RCC 7860 (cell line): ENCODE results near the gene UBE2E2.

Experiments used
- DNase-seq: peaks from one replicate; pipeline ENCODE4 v3.0.0-alpha.2; 2015; ENCODE audit warnings: low spot score
- FAIRE-seq: peaks from 2 replicates; lab custom pipeline; 2012; peaks lifted over from hg19 to GRCh38; lab: Jason Lieb, UNC

Gene UBE2E2

DNA sequence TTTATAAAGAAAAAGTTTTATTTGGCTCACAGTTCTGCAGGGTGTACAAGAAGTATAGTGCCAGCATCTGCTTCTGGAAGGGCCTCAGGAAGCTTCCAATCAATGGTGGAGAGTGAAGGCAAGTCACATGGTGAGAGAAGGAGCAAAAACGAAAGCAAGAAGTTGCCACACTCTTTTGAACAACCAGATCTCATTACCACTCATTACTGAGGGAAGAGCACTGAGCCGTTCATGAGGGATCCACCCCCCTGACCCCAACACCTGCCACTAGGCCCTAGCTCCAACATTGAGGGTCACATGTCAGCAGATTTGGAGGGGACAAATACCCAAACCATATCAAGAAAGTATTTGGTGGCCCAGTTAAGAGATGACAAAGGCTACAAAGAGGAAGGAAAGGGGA lies 363.4 kb downstream of the UBE2E2 start:
- FAIRE-seq (no peak), DNase-seq (no peak)

DNA sequence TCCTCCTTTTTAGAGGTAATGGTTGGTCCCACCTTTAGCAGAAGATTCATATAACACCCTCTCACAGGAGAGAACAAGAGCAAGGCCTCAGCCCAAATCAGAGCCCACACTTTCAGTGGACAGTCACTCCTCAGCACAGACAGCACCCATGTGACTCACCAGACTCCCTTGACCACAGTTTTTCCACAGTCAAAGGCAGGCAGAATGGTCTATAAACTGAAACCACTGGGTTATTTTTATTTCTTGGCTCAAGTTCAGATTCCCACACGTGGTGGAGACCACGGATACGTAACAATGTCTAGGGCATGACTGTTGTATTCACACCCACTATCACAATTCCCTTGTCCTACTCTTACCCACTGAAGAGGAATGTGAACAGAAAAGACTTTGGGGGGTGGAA lies 364.8 kb downstream of the UBE2E2 start:
- FAIRE-seq = peak; percentile 95
- peak; percentile 91 for DNase-seq

DNA sequence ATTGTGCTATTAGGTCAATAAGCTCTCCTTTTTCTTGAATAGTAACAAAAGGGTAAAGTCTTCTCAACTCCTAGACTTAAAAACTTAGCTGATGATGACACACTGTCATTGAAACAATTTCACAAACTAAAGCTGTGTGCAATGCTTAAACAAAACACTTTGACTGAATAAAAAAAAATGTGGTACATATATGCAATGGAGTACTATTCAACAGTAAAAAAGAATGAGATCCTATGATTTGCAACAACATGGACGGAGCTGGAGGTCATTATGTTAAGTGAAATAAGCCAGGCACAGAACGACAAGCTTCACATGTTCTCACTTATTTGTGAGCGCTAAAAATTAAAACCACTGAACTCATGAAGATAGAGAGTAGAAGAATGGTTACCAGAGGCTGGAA lies 370.7 kb downstream of the UBE2E2 start:
- FAIRE-seq (no peak), DNase-seq (no peak)

GRCh38 chr3:23574822-23575315 lies 371.7 kb downstream of the UBE2E2 start:
- DNase-seq (no peak), FAIRE-seq (no peak)

DNA sequence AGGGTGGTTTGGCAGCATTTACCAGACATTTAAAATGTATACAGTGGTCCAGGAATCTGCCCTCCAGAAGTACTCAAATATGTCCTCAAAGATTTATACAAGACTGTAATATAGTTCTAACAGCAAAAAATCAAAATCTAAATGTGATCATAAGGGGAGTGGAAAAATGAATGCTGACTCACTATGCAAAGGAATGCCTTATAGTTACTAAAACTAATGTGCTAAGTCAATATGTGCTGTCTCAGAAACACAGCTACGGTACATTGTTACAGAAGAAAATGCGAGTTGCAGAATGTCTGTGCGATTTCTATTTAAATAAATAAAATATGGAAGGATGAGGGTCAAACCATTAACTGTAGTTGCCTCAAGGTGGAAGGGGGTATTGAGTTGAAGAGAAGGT lies 372.6 kb downstream of the UBE2E2 start:
- DNase-seq (no peak), FAIRE-seq (no peak)

DNA sequence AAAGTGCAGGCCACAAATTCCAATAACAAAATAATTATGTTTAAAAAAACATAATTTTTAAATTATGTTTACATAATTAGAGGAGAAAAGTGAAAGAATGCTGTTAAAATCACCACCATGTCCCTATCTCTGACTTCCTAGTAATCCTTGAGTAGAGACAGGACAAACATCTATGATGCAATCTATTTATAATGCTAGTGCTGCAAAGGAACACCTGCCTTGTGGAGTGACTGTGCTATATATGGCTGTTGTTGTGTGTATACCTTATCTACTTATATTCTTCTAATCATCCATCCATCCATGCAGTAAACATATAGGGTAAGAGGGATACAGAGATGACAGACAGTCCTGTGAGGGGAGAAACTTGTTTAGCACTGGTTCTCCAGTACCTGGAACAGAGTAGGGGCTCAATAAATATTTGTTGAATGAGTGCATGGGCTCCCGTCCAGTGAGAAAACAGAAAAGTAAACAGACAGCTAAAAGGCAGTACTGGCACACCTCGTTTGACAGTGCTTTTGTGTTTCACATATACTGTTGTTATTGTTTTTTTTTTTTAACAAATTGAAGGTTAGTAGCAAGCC lies 373.3 kb downstream of the UBE2E2 start:
- DNase-seq (no peak), FAIRE-seq (no peak)

GRCh38 chr3:23580096-23580713 lies 377.1 kb downstream of the UBE2E2 start:
- no peak for DNase-seq
- no peak for FAIRE-seq

- DNase-seq (no peak), FAIRE-seq (no peak)
Measured at GRCh38 chr3:23583980-23584740, 381.0 kb downstream of the UBE2E2 start.

- no peak for DNase-seq
- no peak for FAIRE-seq
Measured at GRCh38 chr3:23587513-23587912, 384.4 kb downstream of the UBE2E2 start.

DNA sequence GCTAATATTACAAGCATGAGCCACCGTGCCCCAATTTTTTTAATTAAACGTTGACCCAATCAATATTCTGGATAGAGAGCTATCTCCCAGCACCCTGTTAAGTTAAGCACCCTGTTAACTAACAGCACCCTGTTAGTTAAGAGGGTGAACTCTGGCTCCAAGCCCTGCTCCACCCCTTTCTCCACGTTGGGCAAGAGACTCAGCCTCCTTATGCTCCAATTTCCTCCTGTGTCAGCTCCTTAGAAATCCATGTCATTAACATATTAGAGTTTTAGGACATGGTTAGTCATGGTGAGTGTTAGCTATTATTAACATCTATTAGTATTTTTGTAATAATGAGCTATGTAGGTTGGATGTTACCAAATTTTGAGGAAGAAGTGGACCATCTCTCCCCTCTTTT lies 385.4 kb downstream of the UBE2E2 start:
- DNase-seq = no peak
- FAIRE-seq = no peak

- no peak for DNase-seq
- FAIRE-seq = no peak
Measured at GRCh38 chr3:23589602-23590001, 386.5 kb downstream of the UBE2E2 start.

GRCh38 chr3:23590424-23591273 lies 387.5 kb downstream of the UBE2E2 start:
- DNase-seq = no peak
- no peak for FAIRE-seq

DNA sequence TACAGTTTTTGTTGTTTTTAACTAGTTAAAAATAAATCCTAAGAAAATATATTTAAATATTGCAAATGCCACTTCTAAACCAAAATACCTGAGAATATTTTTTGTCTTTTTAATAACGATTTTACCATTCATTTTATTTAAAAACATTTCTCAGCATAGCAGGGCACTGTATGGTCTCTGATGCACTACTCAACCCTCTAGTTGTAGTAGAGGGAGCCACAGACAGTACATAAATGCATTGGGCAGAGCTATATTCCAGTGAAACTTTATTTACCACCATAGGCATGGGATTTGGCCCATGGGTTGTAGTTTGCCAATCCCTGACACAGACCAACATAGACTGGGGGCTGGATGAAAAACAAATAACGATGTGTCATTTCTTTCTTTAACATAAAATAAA lies 388.2 kb downstream of the UBE2E2 start:
- no peak for FAIRE-seq
- no peak for DNase-seq

DNA sequence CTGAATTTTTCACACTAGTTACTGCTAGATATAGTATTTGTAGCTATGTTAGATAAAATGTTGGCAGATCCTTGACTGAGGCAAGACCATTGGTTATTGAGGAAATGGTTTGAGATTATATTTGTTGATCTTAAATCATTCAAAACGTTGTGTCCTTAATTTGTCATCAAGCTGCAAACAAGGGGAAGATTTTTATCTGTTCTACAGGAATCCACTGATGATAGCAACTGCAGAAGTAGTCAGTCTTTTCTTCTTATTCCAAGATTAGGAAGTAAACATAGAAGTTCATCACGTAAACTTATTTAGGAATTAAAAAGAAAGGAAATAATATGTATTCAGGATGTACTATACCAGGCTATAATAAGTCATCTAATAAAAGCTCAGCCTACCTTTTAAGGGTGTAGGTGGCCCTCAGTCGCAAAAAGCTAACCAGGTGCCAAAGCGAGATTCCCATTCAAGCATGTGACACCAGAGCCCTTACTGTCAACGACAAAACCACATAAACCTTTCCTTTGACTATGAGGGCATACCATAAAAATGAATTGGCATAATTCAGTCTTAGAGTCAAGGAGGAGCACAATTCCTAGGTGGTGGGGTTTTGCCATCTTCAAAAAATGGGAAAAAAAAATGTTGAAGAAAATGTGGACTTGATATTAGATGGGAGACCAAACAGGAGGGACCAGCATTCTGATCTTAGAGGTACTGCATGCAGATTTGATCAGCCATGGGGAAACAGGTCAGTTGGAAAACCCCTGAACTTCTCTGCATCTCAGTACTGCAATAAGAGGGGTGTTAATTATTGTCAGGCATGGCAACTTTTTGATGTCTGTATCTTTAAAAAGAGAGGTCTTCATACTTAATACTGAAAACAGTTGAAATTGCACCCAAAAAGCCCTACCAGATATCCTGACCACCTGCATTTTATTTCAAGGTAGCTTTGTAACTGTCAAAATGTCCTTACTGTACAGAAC lies 390.1 kb downstream of the UBE2E2 start:
- DNase-seq (no peak), FAIRE-seq (no peak)

DNA sequence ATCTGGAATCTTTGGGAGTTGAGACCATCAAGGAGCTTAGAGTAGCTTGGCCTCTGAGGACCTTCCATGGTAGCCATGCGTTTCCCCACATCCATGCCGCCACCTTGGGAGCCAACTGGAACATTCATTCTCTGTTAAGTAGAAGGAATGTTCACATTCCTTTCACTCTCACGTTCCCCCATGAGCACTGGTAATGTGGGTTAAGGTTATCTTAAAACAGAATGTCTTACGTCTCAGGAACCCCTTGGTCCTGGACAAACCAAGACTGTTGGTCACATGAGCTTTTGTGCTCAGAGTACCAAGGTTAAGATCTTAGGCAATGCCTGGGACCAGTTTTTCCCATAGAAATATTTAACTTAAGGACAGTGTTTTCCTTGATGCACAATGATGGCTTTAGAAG lies 390.9 kb downstream of the UBE2E2 start:
- DNase-seq (no peak), FAIRE-seq (no peak)

DNA sequence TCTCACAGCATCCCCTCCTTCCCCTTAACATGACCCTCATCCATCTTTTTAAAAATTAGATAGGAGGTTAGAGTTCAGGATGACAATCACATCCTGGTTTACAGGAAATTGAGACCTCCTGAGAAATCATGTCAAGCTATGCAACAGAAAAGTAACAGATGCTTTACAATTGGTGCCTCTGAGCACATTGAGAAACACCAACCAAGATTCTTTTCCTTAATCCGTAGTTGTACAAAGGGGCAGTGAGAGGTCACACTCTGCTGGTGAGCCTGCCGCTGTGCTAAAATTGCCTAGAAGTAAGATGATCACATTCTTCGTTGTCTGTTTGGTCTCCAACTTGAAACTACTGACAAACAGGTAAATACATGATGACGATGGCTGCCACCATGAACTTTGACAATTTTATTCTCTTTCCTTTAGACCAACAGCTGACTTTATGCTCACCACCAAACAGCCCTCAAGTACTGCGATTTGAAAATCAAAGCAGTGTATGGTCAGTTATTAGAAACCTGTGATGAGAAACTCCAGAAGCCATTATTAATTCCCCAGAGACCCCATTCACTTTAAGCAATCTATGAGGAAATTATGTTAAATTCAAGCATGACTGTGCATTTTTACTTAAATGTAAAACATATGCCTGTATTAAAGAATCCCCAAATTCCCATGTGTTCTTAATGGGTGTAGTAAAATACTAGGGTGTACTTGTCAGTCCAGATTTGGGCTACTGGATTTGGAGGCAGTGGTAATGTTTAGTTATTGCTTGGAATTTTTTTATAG lies 392.0 kb downstream of the UBE2E2 start:
- DNase-seq (no peak), FAIRE-seq (no peak)

DNA sequence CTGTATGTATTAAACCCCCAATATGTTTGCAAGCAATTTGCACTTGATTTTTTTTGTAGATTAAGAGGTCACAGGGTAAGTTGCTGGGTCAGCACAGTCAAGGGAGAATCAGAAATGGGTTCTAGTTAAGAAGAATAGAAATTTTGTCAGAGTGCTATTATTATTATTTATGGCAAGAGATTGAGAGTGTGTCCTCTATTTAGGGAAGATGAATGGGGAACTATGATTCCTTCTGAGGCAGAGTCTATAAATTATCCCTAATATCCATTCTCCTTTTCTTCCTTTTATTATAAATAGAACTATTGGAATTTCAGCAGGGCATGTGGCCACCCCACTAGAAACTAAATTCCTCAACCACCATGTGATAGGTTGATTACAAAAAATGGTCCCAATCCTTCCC lies 392.7 kb downstream of the UBE2E2 start:
- no peak for FAIRE-seq
- DNase-seq = no peak

DNA sequence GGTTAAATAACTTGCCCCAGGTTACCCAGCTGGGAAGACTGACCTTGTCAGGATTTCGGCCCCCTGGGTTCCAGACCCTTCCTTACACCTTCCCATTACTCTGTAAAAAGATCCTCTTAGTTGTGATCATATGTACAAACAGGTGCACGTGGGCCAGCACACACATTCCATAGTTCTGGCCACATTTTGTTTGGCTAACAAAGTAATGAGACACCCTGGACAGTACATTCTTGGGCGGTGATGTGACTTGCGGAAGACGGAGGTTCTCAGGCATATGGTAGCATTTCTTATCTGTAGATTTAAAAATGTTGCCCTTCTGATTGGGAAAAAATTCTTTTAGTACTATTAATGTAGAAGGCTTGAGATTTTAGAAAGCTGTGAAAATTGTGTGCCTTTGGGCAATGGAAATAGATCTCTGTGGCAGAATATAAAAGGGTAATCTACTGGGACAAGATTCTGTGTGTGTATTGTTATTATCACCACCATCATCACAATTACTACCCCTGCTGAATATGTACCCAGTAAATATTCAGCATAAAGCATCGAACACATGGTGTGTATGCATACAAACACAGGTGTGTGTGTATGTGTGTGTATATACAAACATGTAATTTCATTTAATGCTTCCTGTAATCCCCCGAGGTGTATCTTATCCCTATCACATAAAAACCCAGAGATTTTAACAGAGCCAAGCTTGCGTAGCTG lies 397.2 kb downstream of the UBE2E2 start:
- DNase-seq (peak; percentile 76), FAIRE-seq (peak; percentile 71)
